NCI-H1105 treated with DMSO at 0.1 percent for 48 hours (cell line): ENCODE results near the gene TMEM45B.
"Not testable (repeated sequence)": the region's sequence is repeated elsewhere in the genome, so short reads cannot be mapped to it uniquely, and the experiment has no call there.

Experiments used
- DNase-seq: peaks from one replicate; lab custom pipeline; 2025; lab: John Stamatoyannopoulos, UW

Gene TMEM45B

GRCh38 chr11:129852125-129852740 lies 36.6 kb downstream of the TMEM45B start:
- no peak for DNase-seq

- DNase-seq = peak; percentile 99
These were observed 38.0 kb downstream of the TMEM45B start for GRCh38 chr11:129853518-129854231.

- peak; percentile 42 for DNase-seq
These were observed 38.7 kb downstream of the TMEM45B start for GRCh38 chr11:129854232-129854805.

GRCh38 chr11:129855086-129855485 lies 39.4 kb downstream of the TMEM45B start:
- no peak for DNase-seq

GRCh38 chr11:129856036-129856435 lies 40.4 kb downstream of the TMEM45B start:
- DNase-seq = no peak

GRCh38 chr11:129861702-129862522 lies 46.3 kb downstream of the TMEM45B start:
- no peak for DNase-seq

- DNase-seq = no peak
These were observed 49.2 kb downstream of the TMEM45B start for GRCh38 chr11:129864811-129865210.

GRCh38 chr11:129865701-129866100 lies 50.1 kb downstream of the TMEM45B start:
- no peak for DNase-seq

- DNase-seq = no peak
These were observed 50.7 kb downstream of the TMEM45B start for GRCh38 chr11:129866311-129866710.

- DNase-seq = not testable (repeated sequence)
These were observed 53.0 kb downstream of the TMEM45B start for GRCh38 chr11:129868626-129869025.

GRCh38 chr11:129871914-129872313 lies 56.3 kb downstream of the TMEM45B start:
- no peak for DNase-seq

GRCh38 chr11:129880311-129880710 lies 64.7 kb downstream of the TMEM45B start:
- DNase-seq = no peak

GRCh38 chr11:129881570-129882170 lies 66.0 kb downstream of the TMEM45B start:
- peak; percentile 14 for DNase-seq

- DNase-seq = no peak
These were observed 68.9 kb downstream of the TMEM45B start for GRCh38 chr11:129884581-129884980.

GRCh38 chr11:129885381-129885780 lies 69.7 kb downstream of the TMEM45B start:
- DNase-seq = no peak

GRCh38 chr11:129888451-129888850 lies 72.8 kb downstream of the TMEM45B start:
- DNase-seq = no peak

- no peak for DNase-seq
These were observed 78.9 kb downstream of the TMEM45B start for GRCh38 chr11:129894278-129895125.

- peak; percentile 93 for DNase-seq
These were observed 79.7 kb downstream of the TMEM45B start, which contains the start of gene NFRKB for GRCh38 chr11:129895126-129896041. TSS of gene NFRKB (minus strand) at chr11:129895578. CDS start at chr11:129892849, 2,729 bp downstream.

- no peak for DNase-seq
These were observed 80.4 kb downstream of the TMEM45B start for GRCh38 chr11:129896062-129896461.

GRCh38 chr11:129905402-129905801 lies 89.8 kb downstream of the TMEM45B start:
- no peak for DNase-seq
